Stimulated activated CD8-positive, alpha-beta memory T cell treated with anti-CD3 and anti-CD28 coated beads, Interleukin-2, amount 100 ng/mL, for 1 hour (primary cell): ENCODE data around the gene KCNV2.
"Not testable (repeated sequence)": the region's sequence is repeated elsewhere in the genome, so short reads cannot be mapped to it uniquely, and the experiment has no call there.

ENCODE experiments used
- DNase-seq, 2 donors: peaks; one replicate each; pipeline ENCODE4 v3.0.0-alpha.2; 2020; ENCODE audit warnings: low read depth in 2 of 2

KCNV2 gene

GRCh38 chr9:2717385-2717784 is at the start of gene KCNV2:
KCNV2 (plus strand) TSS chr9:2717510; CDS start chr9:2717740, 230 bp downstream.
- no peak for DNase-seq

DNA sequence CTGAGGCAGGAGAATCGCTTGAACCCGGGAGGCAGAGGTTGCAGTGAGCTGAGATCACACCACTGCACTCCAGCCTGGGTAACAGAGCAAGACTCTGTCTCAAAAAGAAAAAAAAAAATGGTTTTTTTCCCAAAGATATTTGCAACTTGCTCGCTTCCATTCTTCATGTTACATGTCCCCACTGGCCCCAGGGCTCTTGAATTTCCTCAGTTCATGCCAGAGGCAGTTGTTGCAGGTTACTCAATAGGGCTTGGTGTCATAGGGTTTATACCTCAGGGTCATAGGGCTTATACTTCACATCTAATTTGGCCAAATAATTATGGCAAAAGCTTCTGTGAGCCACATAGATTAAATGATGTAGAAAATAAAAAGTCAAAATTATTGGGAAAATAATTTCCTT is 44.1 kb upstream of the KCNV2 start:
- DNase-seq: no peak

GRCh38 chr9:2674141-2674824 is 43.0 kb upstream of the KCNV2 start:
- no peak for DNase-seq

DNA sequence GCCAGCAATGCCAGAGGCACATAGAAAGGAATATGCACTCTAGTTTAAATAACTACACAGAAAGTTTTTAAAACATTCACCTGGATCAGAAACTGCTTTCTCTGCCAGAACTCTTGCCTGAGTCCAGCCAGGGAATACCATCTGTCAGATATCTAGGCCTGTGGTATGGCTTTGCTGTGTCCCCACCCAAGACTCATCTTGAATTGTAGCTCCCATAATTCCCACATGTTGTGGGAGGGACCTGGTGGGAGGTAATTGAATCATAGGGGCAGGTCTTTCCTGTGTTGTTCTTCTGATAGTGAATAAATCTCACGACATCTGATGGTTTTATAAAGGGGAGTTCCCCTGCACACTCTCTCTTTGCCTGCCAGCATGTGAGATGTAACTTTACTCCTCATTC is 41.5 kb upstream of the KCNV2 start:
- DNase-seq: no peak

- DNase-seq: no peak
Observed at GRCh38 chr9:2676466-2676865, 40.8 kb upstream of the KCNV2 start.

GRCh38 chr9:2677915-2678889 is 39.1 kb upstream of the KCNV2 start:
- no peak for DNase-seq

GRCh38 chr9:2679011-2679410 is 38.3 kb upstream of the KCNV2 start:
- no peak for DNase-seq

GRCh38 chr9:2681981-2682380 is 35.3 kb upstream of the KCNV2 start:
- DNase-seq: no peak

DNA sequence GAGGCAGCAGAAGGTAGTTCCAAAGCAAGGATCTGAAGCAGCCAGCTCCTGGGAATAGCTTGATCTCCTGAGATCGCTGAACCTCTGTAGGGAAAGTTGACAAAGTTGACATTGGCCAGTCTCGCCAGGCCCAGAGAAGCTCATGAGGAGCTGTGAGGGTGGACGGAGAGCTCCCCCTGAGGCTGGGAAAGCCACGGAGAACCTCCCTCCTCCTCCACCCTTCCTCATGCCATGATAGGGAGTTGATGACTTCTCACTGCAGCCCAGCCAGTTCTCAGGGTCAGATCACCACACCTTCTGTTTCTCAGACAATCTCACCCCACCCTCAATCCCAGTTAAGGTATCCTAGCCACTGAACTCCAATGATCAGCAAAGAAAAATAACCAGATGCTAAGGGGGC is 30.4 kb upstream of the KCNV2 start:
- no peak for DNase-seq

GRCh38 chr9:2688636-2689035 is 28.7 kb upstream of the KCNV2 start:
- DNase-seq: no peak

DNA sequence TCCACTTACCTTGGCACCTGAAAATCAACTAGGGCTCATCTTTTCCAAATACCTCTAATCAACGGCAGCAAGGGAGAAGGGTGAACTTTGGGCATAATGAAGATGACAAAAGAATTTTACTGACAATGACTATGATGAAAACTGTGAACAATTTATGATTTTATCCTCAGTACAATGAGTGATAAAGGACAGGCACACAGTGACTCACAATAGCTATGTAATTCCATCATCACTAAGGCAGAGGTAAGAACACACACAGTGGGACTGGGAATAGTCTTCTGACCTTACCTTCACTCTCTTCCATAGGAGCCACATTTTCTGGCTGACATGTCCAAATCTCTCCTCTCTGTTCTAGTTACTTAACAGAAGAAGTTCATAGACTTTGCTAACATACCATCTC is 26.1 kb upstream of the KCNV2 start:
- DNase-seq: no peak

- no peak for DNase-seq
Observed at GRCh38 chr9:2691626-2692025, 25.7 kb upstream of the KCNV2 start.

- DNase-seq: no peak
Observed at GRCh38 chr9:2693056-2693455, 24.3 kb upstream of the KCNV2 start.

DNA sequence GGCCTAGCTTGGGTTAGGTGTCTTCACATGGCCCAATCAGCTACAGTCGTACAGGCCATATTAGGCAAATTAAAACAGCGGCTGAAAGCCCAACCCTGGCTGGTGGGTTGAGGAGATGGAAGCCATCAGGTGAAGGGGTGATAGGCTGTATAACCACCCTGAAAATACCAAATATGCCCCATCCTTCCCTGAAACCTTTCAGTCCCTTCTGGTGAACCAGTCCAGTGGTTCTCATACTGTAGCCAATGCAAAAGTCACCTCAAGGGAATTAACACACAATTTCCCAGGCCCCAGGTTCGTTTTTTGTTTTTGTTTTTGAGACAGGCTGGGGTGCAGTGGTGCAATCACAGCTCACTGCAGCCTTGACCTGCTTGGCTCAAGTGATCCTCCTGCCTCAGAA is 19.8 kb upstream of the KCNV2 start:
- DNase-seq: no peak

DNA sequence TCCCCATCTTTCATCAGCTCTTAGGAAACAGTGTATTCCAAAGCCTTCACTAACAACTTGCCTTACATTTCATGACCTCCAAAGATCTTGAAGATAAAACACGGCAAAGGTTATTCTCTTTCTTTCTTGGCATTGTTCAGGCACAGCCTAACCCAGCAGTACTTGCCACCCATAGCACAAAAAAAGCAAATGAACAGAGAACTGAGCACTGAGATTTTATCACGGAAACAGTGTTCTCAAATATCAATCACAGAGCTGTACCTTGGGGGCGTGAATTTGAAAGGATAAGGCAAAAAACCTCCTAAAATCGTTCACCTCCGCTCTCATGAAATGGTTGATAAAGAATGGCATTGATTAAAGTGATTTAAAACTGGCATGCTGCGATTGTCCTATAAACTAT is 16.9 kb upstream of the KCNV2 start:
- DNase-seq: no peak

GRCh38 chr9:2700909-2701550 is 16.3 kb upstream of the KCNV2 start:
- DNase-seq: no peak

- no peak for DNase-seq
Observed at GRCh38 chr9:2704504-2704903, 12.8 kb upstream of the KCNV2 start.

GRCh38 chr9:2707256-2707655 is 10.1 kb upstream of the KCNV2 start:
- DNase-seq: not testable (repeated sequence)

DNA sequence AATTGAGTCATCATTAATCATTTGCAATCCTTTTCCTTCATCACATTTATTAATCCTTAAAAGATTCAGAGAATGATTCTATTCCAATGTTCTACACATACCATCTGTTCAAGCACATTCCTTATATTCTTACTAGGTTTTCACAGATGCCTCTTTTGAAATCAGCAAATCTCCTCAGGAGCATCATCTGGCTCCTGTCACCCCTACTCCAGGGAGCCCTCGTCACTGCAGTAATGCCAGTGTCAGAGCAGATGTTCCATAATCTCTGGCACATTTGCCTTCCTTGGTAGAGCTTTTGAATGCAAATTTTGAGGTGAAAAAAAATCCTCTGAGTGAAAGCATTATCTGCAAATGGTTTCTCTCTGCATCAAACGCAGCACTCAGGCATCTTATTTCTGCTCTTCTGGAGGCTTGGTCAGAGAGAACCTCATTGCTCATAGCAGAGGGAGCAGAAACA is 7.6 kb upstream of the KCNV2 start:
- DNase-seq: no peak

DNA sequence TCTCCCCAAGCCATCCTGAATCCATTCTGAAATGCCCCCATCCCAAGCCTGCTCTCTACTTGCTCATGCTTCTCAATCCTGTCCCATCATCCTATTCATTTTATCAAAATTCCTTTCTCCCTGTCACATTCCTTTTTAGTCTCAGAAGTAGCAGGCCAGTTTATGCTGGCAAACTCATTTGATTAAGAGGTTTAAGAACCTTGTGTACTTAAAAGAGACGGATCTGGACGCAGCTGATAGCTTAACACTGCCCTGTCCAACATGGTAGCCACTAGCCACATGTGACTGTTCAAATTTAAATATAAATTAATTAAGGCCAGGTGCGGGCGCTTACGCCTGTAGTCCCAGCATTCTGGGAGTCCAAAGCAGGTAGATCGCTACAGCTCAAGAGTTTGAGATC is 5.6 kb upstream of the KCNV2 start:
- no peak for DNase-seq

- DNase-seq: no peak
Observed at GRCh38 chr9:2718001-2718697, 839 bp downstream of the KCNV2 start.

- DNase-seq: no peak
Observed at GRCh38 chr9:2718698-2719033, 1.4 kb downstream of the KCNV2 start.
